ENCODE data around the gene MEGF6. TPM values are rescaled to one million over a fixed set of nuclear protein-coding genes. Genes with fewer than 3 reads are reported as not detected.

The MEGF6 gene
- total RNA-seq, 2 donors from 2014 or later: 67.3 to 82.5 TPM

DNA sequence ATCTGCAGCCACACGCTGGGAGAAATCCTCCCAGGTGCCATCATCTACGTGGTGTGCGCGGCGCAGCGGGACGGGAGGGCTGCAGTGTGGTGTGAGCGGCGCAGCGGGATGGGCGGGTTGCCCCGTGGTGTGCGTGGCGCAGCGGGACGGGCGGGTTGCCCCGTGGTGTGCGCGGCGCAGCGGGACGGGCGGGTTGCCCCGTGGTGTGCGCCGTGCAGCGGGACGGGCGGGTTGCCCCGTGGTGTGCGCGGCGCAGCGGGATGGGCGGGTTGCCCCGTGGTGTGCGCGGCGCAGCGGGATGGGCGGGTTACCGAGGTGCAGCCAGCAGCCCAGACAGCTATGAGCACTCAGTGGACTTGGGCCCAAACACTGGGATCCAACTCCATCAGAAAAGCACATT, 33.9 kb upstream of the MEGF6 start:
- WGBS: 93% methylated on average over 42 of the region's 43 CpGs
- no peaks in the 10 kb centered on the region for H3K36me3 ChIP-seq
- no peaks in the 10 kb centered on the region for H3K27me3 ChIP-seq (replicated peaks; ENCODE audit: insufficient read depth)
- intact Hi-C loops (cut with DNase I): no loop called here
- DNase-seq (ENCODE audit: low spot score): no peak
- H3K9me3 ChIP-seq: no peaks in the 10 kb centered on the region
- H3K4me3 ChIP-seq: no peak overlapping the region
- TF ChIP-seq POLR2AphosphoS5 (IDR thresholded peaks at IDR 0.05) (no peak), POLR2A (IDR thresholded peaks at IDR 0.05) (no peak)
- TF ChIP-seq, protein P1, sequence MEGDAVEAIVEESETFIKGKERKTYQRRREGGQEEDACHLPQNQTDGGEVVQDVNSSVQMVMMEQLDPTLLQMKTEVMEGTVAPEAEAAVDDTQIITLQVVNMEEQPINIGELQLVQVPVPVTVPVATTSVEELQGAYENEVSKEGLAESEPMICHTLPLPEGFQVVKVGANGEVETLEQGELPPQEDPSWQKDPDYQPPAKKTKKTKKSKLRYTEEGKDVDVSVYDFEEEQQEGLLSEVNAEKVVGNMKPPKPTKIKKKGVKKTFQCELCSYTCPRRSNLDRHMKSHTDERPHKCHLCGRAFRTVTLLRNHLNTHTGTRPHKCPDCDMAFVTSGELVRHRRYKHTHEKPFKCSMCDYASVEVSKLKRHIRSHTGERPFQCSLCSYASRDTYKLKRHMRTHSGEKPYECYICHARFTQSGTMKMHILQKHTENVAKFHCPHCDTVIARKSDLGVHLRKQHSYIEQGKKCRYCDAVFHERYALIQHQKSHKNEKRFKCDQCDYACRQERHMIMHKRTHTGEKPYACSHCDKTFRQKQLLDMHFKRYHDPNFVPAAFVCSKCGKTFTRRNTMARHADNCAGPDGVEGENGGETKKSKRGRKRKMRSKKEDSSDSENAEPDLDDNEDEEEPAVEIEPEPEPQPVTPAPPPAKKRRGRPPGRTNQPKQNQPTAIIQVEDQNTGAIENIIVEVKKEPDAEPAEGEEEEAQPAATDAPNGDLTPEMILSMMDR (IDR thresholded peaks at IDR 0.05): no peak
- no peaks in the 10 kb centered on the region for H3K4me1 ChIP-seq (replicated peaks)
- no peak overlapping the region for H3K27ac ChIP-seq

DNA sequence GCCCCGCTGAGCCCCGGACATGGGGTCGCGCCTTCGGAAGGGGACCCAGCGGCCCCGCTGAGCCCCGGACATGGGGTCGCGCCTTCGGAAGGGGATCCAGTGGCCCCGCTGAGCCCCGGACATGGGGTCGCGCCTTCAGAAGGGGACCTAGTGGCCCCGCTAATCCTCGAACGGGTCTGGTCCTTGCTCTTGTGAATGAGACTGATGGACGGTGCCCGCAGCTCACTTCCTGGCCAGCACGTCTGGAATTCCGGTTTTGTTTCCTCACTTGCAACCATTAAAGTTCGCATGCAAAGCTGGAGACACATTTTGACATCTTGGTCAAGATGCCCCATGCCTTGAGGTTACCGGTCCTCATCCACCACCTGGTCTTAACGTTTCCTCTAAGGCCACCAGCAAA, 33.0 kb upstream of the MEGF6 start:
- 91% methylated on average over 14 of the region's 25 CpGs for WGBS
- Histone ChIP-seq H3K27ac (no peak overlapping the region), H3K27me3 (replicated peaks; ENCODE audit: insufficient read depth) (no peaks in the 10 kb centered on the region), H3K4me1 (replicated peaks) (no peaks in the 10 kb centered on the region), H3K4me3 (no peak overlapping the region), H3K36me3 (peaks cover 0 to 6% of the 10 kb centered on the region in 2 donors), H3K9me3 (no peaks in the 10 kb centered on the region)
- no peak for DNase-seq (ENCODE audit: low spot score)
- TF ChIP-seq POLR2A (IDR thresholded peaks at IDR 0.05): no peak
- no peak for TF ChIP-seq POLR2AphosphoS5 (IDR thresholded peaks at IDR 0.05)
- TF ChIP-seq, protein P1 (IDR thresholded peaks at IDR 0.05): no peak
- intact Hi-C loops (cut with DNase I): no loop called here

DNA sequence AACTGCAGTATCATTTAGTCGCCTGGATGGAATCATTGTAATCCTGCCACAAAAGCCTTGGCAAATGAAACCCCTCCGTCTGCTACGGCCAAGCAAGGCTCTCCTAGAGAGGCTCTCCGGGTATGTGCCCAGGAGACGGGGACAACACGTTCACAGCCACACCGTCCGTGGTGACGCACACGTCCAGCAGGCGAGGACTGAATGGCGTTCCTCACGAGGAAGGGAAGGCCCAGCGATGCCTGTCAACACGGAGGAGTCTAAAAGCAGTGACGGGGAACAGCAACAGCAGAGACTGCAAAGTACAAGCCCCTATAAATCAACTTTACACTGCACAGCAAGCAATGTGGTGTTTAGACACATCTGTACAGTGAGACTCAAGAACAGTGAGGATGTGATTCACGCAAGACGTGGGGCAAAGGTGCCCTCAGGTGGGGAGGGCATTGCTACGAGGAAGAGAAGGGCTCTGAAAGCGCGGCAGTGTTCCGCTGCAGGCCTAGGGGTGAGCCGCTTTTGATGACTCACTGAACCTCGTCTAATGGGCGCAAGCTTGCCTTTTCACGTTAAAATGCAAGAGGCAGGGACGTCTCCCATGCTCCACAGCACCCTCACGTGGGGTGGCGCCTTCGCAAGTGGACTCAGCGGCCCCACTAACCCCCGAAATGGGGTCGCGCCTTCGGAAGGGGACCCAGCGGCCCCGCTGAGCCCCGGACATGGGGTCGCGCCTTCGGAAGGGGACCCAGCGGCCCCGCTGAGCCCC, 31.8 kb upstream of the MEGF6 start:
- Histone ChIP-seq H3K4me3 (no peak overlapping the region), H3K9me3 (no peaks in the 10 kb centered on the region), H3K27me3 (replicated peaks; ENCODE audit: insufficient read depth) (no peaks in the 10 kb centered on the region), H3K27ac (no peak overlapping the region), H3K4me1 (replicated peaks) (no peaks in the 10 kb centered on the region), H3K36me3 (peaks cover 1 to 6% of the 10 kb centered on the region in 2 donors)
- WGBS: 90% methylated on average over 36 of the region's 43 CpGs
- no peak for DNase-seq (ENCODE audit: low spot score)
- TF ChIP-seq POLR2A (IDR thresholded peaks at IDR 0.05): no peak
- TF ChIP-seq, protein P1 (IDR thresholded peaks at IDR 0.05): no peak
- TF ChIP-seq POLR2AphosphoS5 (IDR thresholded peaks at IDR 0.05): no peak
- intact Hi-C loops (cut with DNase I): no loop called here

DNA sequence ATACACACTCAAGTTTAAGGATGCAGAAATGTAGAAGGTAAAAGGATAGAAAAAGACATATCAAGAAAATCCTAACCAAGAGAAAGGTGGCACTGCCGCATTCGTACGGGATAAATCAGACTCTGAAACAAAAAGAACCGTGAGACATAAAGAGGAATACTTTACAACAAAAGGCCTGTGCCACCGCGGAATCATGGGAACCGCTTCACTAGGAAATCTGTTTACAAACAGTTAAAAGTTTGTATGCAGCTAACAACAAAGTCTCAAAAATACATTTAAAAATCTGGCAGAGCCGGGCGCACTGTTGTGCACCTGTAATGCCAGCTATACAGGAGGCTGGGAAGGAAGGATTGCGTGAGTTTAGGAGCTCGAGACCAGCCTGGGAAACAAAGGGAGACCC, 30.5 kb upstream of the MEGF6 start:
- Histone ChIP-seq H3K27ac (no peak overlapping the region), H3K36me3 (peaks cover 4 to 6% of the 10 kb centered on the region in 2 donors), H3K4me3 (no peak overlapping the region), H3K4me1 (replicated peaks) (no peaks in the 10 kb centered on the region), H3K27me3 (replicated peaks; ENCODE audit: insufficient read depth) (no peaks in the 10 kb centered on the region), H3K9me3 (no peaks in the 10 kb centered on the region)
- 91% methylated on average over 11 of the region's 11 CpGs for WGBS
- no peak for DNase-seq (ENCODE audit: low spot score)
- intact Hi-C loops (cut with DNase I): no loop called here
- TF ChIP-seq POLR2A (IDR thresholded peaks at IDR 0.05) (no peak), POLR2AphosphoS5 (IDR thresholded peaks at IDR 0.05) (no peak)
- TF ChIP-seq, protein P1 (IDR thresholded peaks at IDR 0.05): no peak
